HUES6 (cell line): Measurements from ENCODE around the gene TPPP3.
"Not testable (repeated sequence)": the region's sequence is repeated elsewhere in the genome, so short reads cannot be mapped to it uniquely, and the experiment has no call there.

ENCODE experiments used
- H3K27ac ChIP-seq: 2 replicates; pipeline ENCODE4 v1.7.0; 2013; ENCODE audit warnings: low read depth, mild to moderate bottlenecking, low read length, inconsistent platforms
- H3K27me3 ChIP-seq: 2 replicates; pipeline ENCODE4 v1.6.1; 2013; ENCODE audit warnings: low read length; ENCODE audit not compliant: control insufficient read depth, insufficient read depth
- H3K36me3 ChIP-seq: 2 replicates; pipeline ENCODE4 v1.6.1; 2013; ENCODE audit warnings: low read length; ENCODE audit not compliant: control insufficient read depth, insufficient read depth
- H3K4me1 ChIP-seq: 2 replicates; pipeline ENCODE4 v1.6.1; 2013; ENCODE audit warnings: low read length; ENCODE audit not compliant: control insufficient read depth, insufficient read depth
- H3K4me3 ChIP-seq: 2 replicates; pipeline ENCODE4 v1.5.1; 2013; ENCODE audit warnings: low read depth, low read length
- H3K9ac ChIP-seq: one replicate; pipeline ENCODE4 v1.6.1; 2013; ENCODE audit warnings: mild to moderate bottlenecking, low read length
- H3K9me3 ChIP-seq: 2 replicates; pipeline ENCODE4 v1.6.1; 2013; ENCODE audit warnings: low read depth, low read length; ENCODE audit not compliant: control insufficient read depth, insufficient read depth

The TPPP3 gene

DNA sequence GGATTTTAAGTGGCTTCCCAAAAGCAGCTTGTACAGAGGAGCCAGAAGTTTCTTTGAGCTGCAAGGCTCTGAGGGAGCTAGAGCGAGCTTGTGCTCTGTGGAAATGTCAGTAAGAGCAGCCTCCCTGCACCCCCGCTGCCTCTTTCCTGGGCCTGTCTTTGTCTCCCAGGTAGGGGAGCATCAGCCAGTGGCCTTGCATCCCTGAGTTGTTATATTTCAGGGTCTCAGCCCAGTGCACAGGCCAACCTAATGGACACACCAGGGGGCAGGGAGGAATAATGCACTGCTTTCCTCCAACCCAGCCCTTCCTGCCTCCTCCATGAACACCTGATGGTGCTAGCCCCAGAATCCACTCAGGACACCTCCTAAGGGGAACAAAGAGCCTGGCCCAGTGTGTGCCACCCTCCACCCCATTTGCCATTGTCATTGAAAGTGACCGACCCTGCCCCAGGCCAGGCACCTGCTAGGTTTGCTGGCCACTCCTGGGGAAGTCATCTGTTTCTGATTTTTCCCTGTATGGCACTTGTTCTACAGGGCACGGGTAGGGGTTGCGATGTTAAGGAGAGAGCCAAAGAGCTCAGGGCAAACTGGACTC lies 6.3 kb downstream of the TPPP3 start:
- Histone ChIP-seq H3K27me3 (peaks cover 30% of the 10 kb centered on the region), H3K9ac (no peak overlapping the region), H3K4me1 (peaks cover 14% of the 10 kb centered on the region), H3K27ac (no peak overlapping the region), H3K36me3 (no peaks in the 10 kb centered on the region), H3K4me3 (no peak overlapping the region), H3K9me3 (no peaks in the 10 kb centered on the region)

DNA sequence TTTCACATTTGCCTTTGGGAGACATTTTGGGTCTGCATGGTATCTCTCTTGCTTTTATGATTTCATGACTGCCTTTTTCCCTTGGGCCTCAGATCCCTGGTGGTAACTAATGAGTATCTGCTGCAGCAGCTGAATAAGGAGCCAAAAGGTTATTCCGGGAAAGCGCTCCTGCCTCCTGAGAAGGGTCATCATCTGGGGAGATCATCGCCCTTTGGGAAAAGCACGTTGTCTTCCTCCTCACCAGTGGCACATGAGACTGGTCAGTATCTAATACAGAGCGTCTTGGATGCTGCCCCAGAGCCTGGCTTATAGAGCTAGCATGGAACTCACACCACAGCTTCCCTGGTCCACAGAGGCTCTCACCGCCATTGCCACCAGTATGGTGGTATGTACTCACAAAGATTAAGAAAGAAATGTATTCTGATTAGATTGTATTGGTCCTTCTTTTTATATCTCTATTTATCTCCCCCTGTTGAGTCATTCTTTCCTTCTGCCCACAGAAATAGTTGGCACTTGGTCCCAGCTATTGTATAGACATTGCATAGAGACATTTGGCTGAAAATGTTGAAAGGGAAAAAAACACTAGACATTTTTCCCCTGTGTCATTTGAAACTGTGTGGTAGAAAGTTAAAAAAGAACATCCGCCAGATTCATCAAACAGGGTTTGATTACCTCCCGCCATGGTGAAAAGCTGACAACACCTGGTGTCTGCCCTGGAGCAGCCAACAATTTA lies 8.4 kb downstream of the TPPP3 start:
- no peak overlapping the region for H3K27ac ChIP-seq
- H3K9me3 ChIP-seq: no peaks in the 10 kb centered on the region
- no peak overlapping the region for H3K4me3 ChIP-seq
- no peak overlapping the region for H3K9ac ChIP-seq
- H3K27me3 ChIP-seq: peaks cover 11% of the 10 kb centered on the region
- H3K36me3 ChIP-seq: no peaks in the 10 kb centered on the region
- peaks cover 14% of the 10 kb centered on the region for H3K4me1 ChIP-seq

DNA sequence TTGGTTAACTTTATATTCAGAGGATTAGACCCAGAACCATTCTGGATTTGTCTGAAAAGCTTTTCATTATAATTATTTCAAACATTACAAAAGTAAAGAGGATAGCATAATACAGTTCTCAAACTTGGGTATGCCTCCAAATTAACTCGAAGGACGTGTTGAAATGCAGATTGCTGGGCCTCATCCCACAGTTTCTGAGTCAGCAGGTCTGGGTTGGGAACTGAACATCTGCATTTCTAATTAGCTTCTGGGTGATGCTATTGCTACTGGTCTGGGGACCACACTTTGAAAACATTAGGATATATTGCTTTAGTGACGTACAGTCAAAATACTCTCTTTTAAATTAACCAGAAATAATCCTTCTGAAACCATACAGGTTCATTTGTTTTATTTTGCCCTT lies 10.0 kb downstream of the TPPP3 start:
- Histone ChIP-seq H3K27ac (no peak overlapping the region), H3K4me1 (peaks cover 14% of the 10 kb centered on the region), H3K36me3 (no peaks in the 10 kb centered on the region), H3K4me3 (no peak overlapping the region), H3K9me3 (no peaks in the 10 kb centered on the region), H3K9ac (no peak overlapping the region), H3K27me3 (peaks cover 11% of the 10 kb centered on the region)

DNA sequence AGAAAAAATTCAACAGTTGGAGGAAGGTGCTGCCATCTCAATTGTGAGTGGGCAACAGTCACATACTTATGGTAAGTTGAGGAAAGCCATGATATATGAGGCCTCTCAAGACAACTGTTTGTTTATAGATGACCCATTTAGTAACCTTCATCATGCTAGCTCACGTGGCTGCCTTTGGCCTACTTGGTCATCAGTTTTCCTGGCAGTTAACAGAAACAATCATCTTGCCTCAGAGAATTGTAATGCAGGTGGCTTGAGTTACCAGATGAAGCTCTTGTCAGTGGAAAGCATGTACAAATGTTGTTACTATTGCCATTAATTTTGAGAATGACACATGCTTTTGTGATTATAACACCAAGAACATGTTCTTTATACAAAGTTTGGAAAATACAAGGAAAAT lies 14.7 kb downstream of the TPPP3 start:
- no peak overlapping the region for H3K4me3 ChIP-seq
- H3K27ac ChIP-seq: no peak overlapping the region
- no peaks in the 10 kb centered on the region; the same call in 1 of the 2 replicates for H3K27me3 ChIP-seq

GRCh38 chr16:67376012-67376411 lies 17.3 kb downstream of the TPPP3 start:
- H3K4me3 ChIP-seq, H3K27ac ChIP-seq, H3K27me3 ChIP-seq, H3K36me3 ChIP-seq, H3K9me3 ChIP-seq, H3K9ac ChIP-seq, H3K4me1 ChIP-seq: not testable (repeated sequence)

More for the DNA sequence above, 14.7 kb downstream of the TPPP3 start:
- Histone ChIP-seq H3K36me3 (no peaks in the 10 kb centered on the region), H3K9ac (no peak overlapping the region), H3K4me1 (no peaks in the 10 kb centered on the region), H3K9me3 (no peaks in the 10 kb centered on the region)

DNA sequence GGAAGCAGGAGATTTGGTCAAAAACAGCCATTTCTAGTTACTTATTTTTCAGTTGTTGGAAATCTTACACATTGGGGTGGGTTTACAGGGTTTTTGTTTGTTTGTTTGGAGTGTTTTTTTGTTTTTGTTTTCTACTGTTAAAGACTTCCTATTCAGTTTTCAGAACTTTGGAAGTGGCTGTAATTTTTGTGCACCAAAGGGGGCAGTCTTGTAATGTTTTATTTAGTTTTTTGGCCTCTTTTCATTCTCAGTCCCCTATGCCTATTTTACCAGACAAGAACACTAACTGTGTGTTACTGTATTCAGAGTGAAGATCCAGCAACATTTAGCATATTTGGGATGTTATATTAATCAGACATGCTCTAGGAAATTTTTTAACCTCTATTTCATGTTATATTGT lies 20.6 kb downstream of the TPPP3 start:
- Histone ChIP-seq H3K4me1 (no peaks in the 10 kb centered on the region), H3K9ac (no peak overlapping the region), H3K27ac (no peak overlapping the region), H3K4me3 (no peak overlapping the region), H3K9me3 (no peaks in the 10 kb centered on the region), H3K36me3 (no peaks in the 10 kb centered on the region), H3K27me3 (peaks cover 27% of the 10 kb centered on the region)

GRCh38 chr16:67370661-67371060 lies 22.6 kb downstream of the TPPP3 start:
- Histone ChIP-seq H3K27ac (no peak overlapping the region), H3K4me3 (no peak overlapping the region), H3K9me3 (no peaks in the 10 kb centered on the region), H3K4me1 (no peaks in the 10 kb centered on the region), H3K9ac (no peak overlapping the region), H3K27me3 (peaks cover 32% of the 10 kb centered on the region), H3K36me3 (no peaks in the 10 kb centered on the region)

DNA sequence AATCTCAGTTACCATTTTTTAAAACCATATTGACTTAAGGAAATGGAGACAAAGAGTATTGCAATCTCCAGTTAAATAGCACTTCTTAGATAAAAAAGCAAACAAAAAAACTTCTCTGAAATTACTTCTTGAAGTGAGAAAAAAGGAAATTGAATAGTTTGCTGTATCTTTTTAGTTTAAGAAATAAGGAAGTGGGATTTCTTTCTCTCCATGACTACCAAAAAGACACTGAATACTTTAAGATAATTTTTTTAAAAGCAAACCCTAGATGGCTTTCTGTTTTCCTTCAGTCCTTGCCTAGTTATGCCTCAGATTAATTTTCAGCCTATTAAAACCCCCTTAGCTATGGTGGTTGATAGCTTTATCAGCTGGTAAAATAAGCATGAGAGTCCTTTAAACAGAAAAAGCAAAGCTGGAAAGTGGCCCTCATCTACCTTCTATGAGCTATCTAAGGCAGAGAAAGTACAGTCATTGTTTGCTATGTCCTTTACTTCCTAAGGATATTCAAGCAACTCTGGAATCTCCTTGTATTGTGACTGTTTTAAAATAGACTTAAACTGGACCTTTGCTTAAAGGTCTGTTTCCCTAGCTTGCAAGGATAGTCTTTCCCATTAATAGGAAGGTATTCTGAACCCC lies 28.6 kb downstream of the TPPP3 start:
- Histone ChIP-seq H3K36me3 (no peaks in the 10 kb centered on the region), H3K4me1 (no peaks in the 10 kb centered on the region), H3K27ac (no peak overlapping the region)

GRCh38 chr16:67361038-67361437 lies 32.3 kb downstream of the TPPP3 start:
- Histone ChIP-seq H3K9me3 (no peaks in the 10 kb centered on the region), H3K27me3 (peaks cover 16% of the 10 kb centered on the region), H3K9ac (no peak overlapping the region), H3K36me3 (no peaks in the 10 kb centered on the region), H3K4me3 (no peak overlapping the region), H3K27ac (no peak overlapping the region), H3K4me1 (no peaks in the 10 kb centered on the region)

More for the DNA sequence above, 28.6 kb downstream of the TPPP3 start:
- H3K9me3 ChIP-seq: no peaks in the 10 kb centered on the region
- H3K9ac ChIP-seq: no peak overlapping the region
- H3K4me3 ChIP-seq: no peak overlapping the region
- H3K27me3 ChIP-seq: peaks cover 35% of the 10 kb centered on the region

- not testable (repeated sequence) for H3K9ac ChIP-seq, H3K36me3 ChIP-seq, H3K27ac ChIP-seq, H3K4me3 ChIP-seq, H3K27me3 ChIP-seq, H3K4me1 ChIP-seq, H3K9me3 ChIP-seq
These were observed 33.6 kb downstream of the TPPP3 start for GRCh38 chr16:67359540-67360269.

GRCh38 chr16:67357561-67357960 lies 35.7 kb downstream of the TPPP3 start:
- Histone ChIP-seq H3K9ac (no peak overlapping the region), H3K4me3 (no peak overlapping the region), H3K27ac (no peak overlapping the region)

More at GRCh38 chr16:67357561-67357960, 35.7 kb downstream of the TPPP3 start:
- no peaks in the 10 kb centered on the region; the same call in none of the 2 replicates for H3K27me3 ChIP-seq
- H3K4me1 ChIP-seq: no peaks in the 10 kb centered on the region
- H3K36me3 ChIP-seq: no peaks in the 10 kb centered on the region
- no peaks in the 10 kb centered on the region for H3K9me3 ChIP-seq
